CD8-positive, alpha-beta memory T cell (primary cell): ENCODE measurements around the gene ATG4A. TPM values are rescaled to one million over a fixed set of nuclear protein-coding genes. Genes with fewer than 3 reads are reported as not detected.

ENCODE experiments used
- CTCF ChIA-PET: fragments of 350-600 bp; sonication (Branson Sonifier 250); formaldehyde crosslinking; loops from one replicate; lab custom pipeline; 2021; ENCODE audit warnings: antibody characterized with exemption; lab: Charles Lee
- POLR2A ChIA-PET: fragments of 350-600 bp; sonication (Branson Sonifier 250); formaldehyde crosslinking; loops from one replicate; lab custom pipeline; 2021; ENCODE audit warnings: antibody characterized with exemption; lab: Charles Lee
- DNase-seq, 5 donors: peaks; one replicate each; pipeline versions ENCODE4 v3.0.0 to v3.0.0-alpha.2; 2020 to 2022; ENCODE audit warnings: mixed read lengths in 1 of 5
- H3K27ac ChIP-seq: one replicate; pipeline ENCODE4 v1.7.0; 2013; ENCODE audit warnings: low read depth, mild to moderate bottlenecking, low read length, moderate library complexity
- H3K27me3 ChIP-seq: 2 replicates; pipeline ENCODE4 v1.7.0; 2013; ENCODE audit warnings: low read length, mild to moderate bottlenecking; ENCODE audit not compliant: insufficient read depth, poor library complexity, severe bottlenecking
- H3K36me3 ChIP-seq: 2 replicates; pipeline ENCODE4 v1.7.0; 2013; ENCODE audit warnings: mild to moderate bottlenecking, low read length, moderate library complexity; ENCODE audit not compliant: insufficient read depth
- H3K4me1 ChIP-seq: 2 replicates; pipeline ENCODE4 v1.7.0; 2013; ENCODE audit warnings: mild to moderate bottlenecking, low read length, moderate library complexity; ENCODE audit not compliant: insufficient read depth
- H3K4me3 ChIP-seq: 2 replicates; pipeline ENCODE4 v1.7.0; 2013; ENCODE audit warnings: mild to moderate bottlenecking, low read length
- H3K9me3 ChIP-seq: 2 replicates; pipeline ENCODE4 v1.7.0; 2013; ENCODE audit warnings: mild to moderate bottlenecking, low read length
- H3K27ac Mint-ChIP-seq, 8 donors: one replicate each; pipeline ENCODE4 v1.8.0; 2020 to 2021; ENCODE audit warnings: mixed read lengths in 8 of 8, mild to moderate bottlenecking in 6 of 8, inconsistent platforms in 3 of 8, moderate library complexity in 3 of 8
- H3K27me3 Mint-ChIP-seq, 2 donors: one replicate each; pipeline ENCODE4 v1.8.0; 2020 to 2021; ENCODE audit warnings: mixed read lengths in 2 of 2, mild to moderate bottlenecking in 1 of 2, moderate library complexity in 1 of 2
- H3K36me3 Mint-ChIP-seq, 3 donors: one replicate each; pipeline ENCODE4 v1.8.0; 2020 to 2021; ENCODE audit warnings: mixed read lengths in 3 of 3, inconsistent platforms in 1 of 3, mild to moderate bottlenecking in 1 of 3
- H3K4me1 Mint-ChIP-seq, 3 donors: one replicate each; pipeline ENCODE4 v1.8.0; 2020 to 2021; ENCODE audit warnings: mixed read lengths in 3 of 3, inconsistent platforms in 1 of 3, mild to moderate bottlenecking in 1 of 3
- H3K4me3 Mint-ChIP-seq, 7 donors: one replicate each; pipeline ENCODE4 v1.8.0; 2020 to 2021; ENCODE audit warnings: mixed read lengths in 7 of 7, mild to moderate bottlenecking in 6 of 7, moderate library complexity in 4 of 7, inconsistent platforms in 2 of 7
- H3K9me3 Mint-ChIP-seq, 5 donors: one replicate each; pipeline ENCODE4 v1.8.0; 2020 to 2022; ENCODE audit warnings: mixed read lengths in 5 of 5, mild to moderate bottlenecking in 3 of 5, moderate library complexity in 2 of 5, inconsistent platforms in 1 of 5
- polyA plus RNA-seq: library from polyadenylated mRNA; unstranded; fragments of 300-500 nt; fragmentation: Illumina TruSeq; gene quantifications from one replicate; pipeline ENCODE4 v1.2.3, GENCODE V29; 2021
- total RNA-seq, 2 experiments: library from RNA; stranded (reverse); gene quantifications; one replicate each; pipeline ENCODE4 v1.2.3, GENCODE V29; 2021

The ATG4A gene
- total and polyA plus RNA-seq, 3 experiments from 2014 or later: 10.7 to 20.4 (median 10.8) TPM

DNA sequence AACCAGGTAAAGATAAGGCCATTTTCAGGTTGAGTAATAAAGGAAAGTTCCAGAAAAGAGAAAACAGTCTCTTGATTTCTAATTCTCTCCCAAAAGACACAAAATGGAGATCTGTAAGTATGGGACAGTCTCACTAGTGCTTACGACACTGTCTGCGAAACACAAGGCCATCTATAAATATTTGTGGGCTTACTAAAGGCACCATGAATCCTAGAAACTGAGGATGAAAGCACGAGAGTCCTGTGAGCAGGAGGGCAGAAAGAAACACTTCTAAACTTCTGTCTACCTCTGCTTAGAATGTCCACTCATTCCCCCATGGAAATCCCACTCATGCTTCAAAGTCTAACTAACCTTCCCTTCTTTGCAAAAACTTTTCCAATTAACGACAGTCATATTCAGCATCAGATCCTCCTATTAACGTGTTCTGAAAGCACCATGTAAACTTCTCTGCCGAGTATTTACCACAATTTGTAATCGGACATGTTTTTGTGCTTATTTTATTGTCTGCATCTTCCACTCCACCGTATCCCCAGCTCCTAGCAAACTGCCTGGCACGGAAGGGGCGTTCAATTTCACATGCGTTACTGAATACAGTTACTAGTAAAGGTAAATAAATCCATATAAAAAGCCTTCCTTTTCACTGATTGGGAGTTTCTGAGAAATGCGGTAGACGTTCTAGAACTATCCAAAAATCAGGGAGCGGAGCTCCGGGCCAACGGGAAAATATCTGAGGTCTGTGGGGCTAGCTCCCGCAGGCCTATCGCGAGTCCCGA lies 901 bp upstream of the ATG4A start:
- H3K36me3 ChIP-seq: peaks cover 5% of the 10 kb centered on the region
- no peak for DNase-seq

DNA sequence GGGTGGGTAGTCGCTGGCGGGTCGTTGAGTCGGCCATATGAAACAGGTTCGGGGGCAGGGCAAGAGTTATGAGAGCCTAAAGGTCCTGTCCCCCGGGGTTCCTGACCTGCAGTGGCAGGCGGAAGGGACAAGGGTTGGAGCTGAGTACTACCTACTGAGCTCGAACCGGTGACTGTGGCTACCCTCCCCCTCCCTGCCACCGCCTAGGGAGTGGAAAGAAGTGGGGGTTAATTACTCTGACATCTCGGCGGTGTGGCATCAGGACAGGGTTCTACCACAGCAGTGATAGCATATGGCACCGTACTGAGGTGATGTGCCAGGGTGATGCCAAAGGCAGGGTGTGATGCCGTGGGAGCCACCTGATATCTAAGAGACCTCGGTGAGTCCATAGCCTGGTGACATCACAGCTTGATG lies 307 bp downstream of the ATG4A start:
- Mint-ChIP-seq H3K9me3 (no peaks in the 10 kb centered on the region), H3K27me3 (peaks cover 0 to 2% of the 10 kb centered on the region in 2 donors), H3K4me3 (no peak overlapping the region), H3K27ac (no peak overlapping the region), H3K36me3 (peaks cover 0 to 9% (median 0%) of the 10 kb centered on the region in 3 donors), H3K4me1 (peaks cover 11 to 24% (median 13%) of the 10 kb centered on the region in 3 donors)
- H3K9me3 ChIP-seq: no peaks in the 10 kb centered on the region
- no peak for DNase-seq
- H3K27ac ChIP-seq: peak overlapping the region; percentile 86
- peaks cover 5% of the 10 kb centered on the region for H3K36me3 ChIP-seq
- H3K4me3 ChIP-seq: peak overlapping the region; percentile 91
- no peaks in the 10 kb centered on the region for H3K27me3 ChIP-seq
- ChIA-PET CTCF (no interaction called here), POLR2A (no interaction called here)
- H3K4me1 ChIP-seq: peaks cover 4% of the 10 kb centered on the region

More for the DNA sequence above, 901 bp upstream of the ATG4A start:
- Mint-ChIP-seq H3K36me3 (peaks cover 0 to 17% (median 3%) of the 10 kb centered on the region in 3 donors), H3K4me3 (no peak overlapping the region), H3K27ac (no peak overlapping the region), H3K9me3 (no peaks in the 10 kb centered on the region), H3K4me1 (peaks cover 11 to 24% (median 13%) of the 10 kb centered on the region in 3 donors), H3K27me3 (peaks cover 0 to 2% of the 10 kb centered on the region in 2 donors)
- Histone ChIP-seq H3K4me1 (peaks cover 4% of the 10 kb centered on the region), H3K27me3 (no peaks in the 10 kb centered on the region), H3K9me3 (no peaks in the 10 kb centered on the region), H3K4me3 (peak overlapping the region; percentile 91), H3K27ac (peak overlapping the region; percentile 86)
- ChIA-PET POLR2A (no interaction called here), CTCF (no interaction called here)

DNA sequence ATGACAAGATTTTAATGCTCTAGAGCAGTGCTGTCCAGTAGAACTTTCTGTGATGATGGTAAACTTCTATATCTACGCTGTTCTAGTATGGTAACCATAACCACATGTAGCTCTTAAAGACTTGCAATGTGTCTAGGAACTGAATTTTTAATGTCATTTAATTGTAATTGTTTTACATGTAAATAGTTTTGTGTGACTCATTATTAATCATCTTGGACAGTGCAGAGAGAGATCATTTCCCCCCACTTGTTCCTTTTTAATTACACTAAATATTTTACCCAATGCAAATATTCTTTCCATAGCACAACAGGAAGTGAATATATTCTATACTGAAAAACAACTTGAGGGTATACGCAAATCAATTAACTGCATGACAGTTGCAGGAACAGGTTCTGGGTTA lies 5.8 kb downstream of the ATG4A start:
- Mint-ChIP-seq H3K4me3 (no peak overlapping the region), H3K4me1 (peaks cover 2 to 15% (median 6%) of the 10 kb centered on the region in 3 donors)
- CTCF ChIA-PET: no interaction called here

GRCh38 chrX:108105473-108105872 lies 13.9 kb downstream of the ATG4A start:
- ChIA-PET POLR2A (no interaction called here), CTCF (no interaction called here)
- Mint-ChIP-seq H3K9me3 (no peaks in the 10 kb centered on the region), H3K36me3 (no peaks in the 10 kb centered on the region), H3K4me3 (no peak overlapping the region), H3K4me1 (peaks cover 0 to 11% (median 3%) of the 10 kb centered on the region in 3 donors), H3K27ac (no peak overlapping the region), H3K27me3 (peaks cover 0 to 8% of the 10 kb centered on the region in 2 donors)
- no peak overlapping the region for H3K27ac ChIP-seq
- no peak for DNase-seq
- no peaks in the 10 kb centered on the region for H3K9me3 ChIP-seq
- H3K27me3 ChIP-seq: no peaks in the 10 kb centered on the region
- no peaks in the 10 kb centered on the region for H3K4me1 ChIP-seq
- H3K4me3 ChIP-seq: no peak overlapping the region
- no peaks in the 10 kb centered on the region for H3K36me3 ChIP-seq

More for the DNA sequence above, 5.8 kb downstream of the ATG4A start:
- Mint-ChIP-seq H3K27me3 (peaks cover 0 to 3% of the 10 kb centered on the region in 2 donors), H3K27ac (no peak overlapping the region), H3K36me3 (no peaks in the 10 kb centered on the region), H3K9me3 (no peaks in the 10 kb centered on the region)
- Histone ChIP-seq H3K36me3 (no peaks in the 10 kb centered on the region), H3K27ac (no peak overlapping the region), H3K27me3 (no peaks in the 10 kb centered on the region), H3K9me3 (no peaks in the 10 kb centered on the region), H3K4me3 (no peak overlapping the region), H3K4me1 (no peaks in the 10 kb centered on the region)
- no peak for DNase-seq
- POLR2A ChIA-PET: no interaction called here

GRCh38 chrX:108114541-108114940 lies 23.0 kb downstream of the ATG4A start:
- POLR2A ChIA-PET: no interaction called here
- Mint-ChIP-seq H3K27me3 (peaks cover 0 to 4% of the 10 kb centered on the region in 2 donors), H3K27ac (no peak overlapping the region), H3K4me3 (no peak overlapping the region), H3K4me1 (peaks cover 0 to 14% (median 3%) of the 10 kb centered on the region in 3 donors), H3K9me3 (no peaks in the 10 kb centered on the region), H3K36me3 (peaks cover 0 to 3% (median 2%) of the 10 kb centered on the region in 3 donors)
- Histone ChIP-seq H3K4me3 (no peak overlapping the region), H3K9me3 (no peaks in the 10 kb centered on the region), H3K27ac (no peak overlapping the region), H3K27me3 (no peaks in the 10 kb centered on the region), H3K4me1 (no peaks in the 10 kb centered on the region), H3K36me3 (no peaks in the 10 kb centered on the region)
- no peak for DNase-seq
- CTCF ChIA-PET: no interaction called here

- H3K9me3 Mint-ChIP-seq: no peaks in the 10 kb centered on the region
- no peak for DNase-seq
- peaks cover 0 to 2% of the 10 kb centered on the region in 2 donors for H3K27me3 Mint-ChIP-seq
- Histone ChIP-seq H3K4me1 (no peaks in the 10 kb centered on the region), H3K27ac (no peak overlapping the region), H3K27me3 (no peaks in the 10 kb centered on the region), H3K9me3 (no peaks in the 10 kb centered on the region), H3K4me3 (no peak overlapping the region), H3K36me3 (no peaks in the 10 kb centered on the region)
- no peak overlapping the region for H3K4me3 Mint-ChIP-seq
- peaks cover 0 to 3% (median 2%) of the 10 kb centered on the region in 3 donors for H3K36me3 Mint-ChIP-seq
- ChIA-PET CTCF (no interaction called here), POLR2A (no interaction called here)
- H3K4me1 Mint-ChIP-seq: peaks cover 0 to 14% (median 3%) of the 10 kb centered on the region in 3 donors
- H3K27ac Mint-ChIP-seq: no peak overlapping the region
Measured at GRCh38 chrX:108117988-108118387, 26.4 kb downstream of the ATG4A start.

DNA sequence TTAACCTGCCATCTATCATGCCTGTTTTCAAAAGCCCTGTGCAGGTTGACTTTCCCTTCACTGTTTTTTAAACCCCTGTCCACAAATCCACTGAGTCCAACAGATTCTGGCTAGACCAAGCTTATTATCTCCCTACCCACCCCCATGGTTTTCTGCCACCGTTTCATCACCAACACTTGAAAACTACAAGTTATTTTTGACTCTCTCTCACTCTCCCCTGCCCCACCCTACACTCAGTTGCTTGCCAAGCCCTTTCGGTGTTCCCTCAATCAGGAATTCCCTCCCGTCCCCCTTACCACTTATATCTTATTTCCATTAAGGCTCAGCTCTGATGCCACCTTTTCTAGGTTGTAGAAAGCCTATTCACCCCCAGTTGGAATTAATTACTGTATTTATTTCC lies 29.7 kb downstream of the ATG4A start:
- Histone ChIP-seq H3K4me3 (no peak overlapping the region), H3K36me3 (no peaks in the 10 kb centered on the region), H3K9me3 (no peaks in the 10 kb centered on the region), H3K4me1 (no peaks in the 10 kb centered on the region), H3K27me3 (no peaks in the 10 kb centered on the region), H3K27ac (no peak overlapping the region)
- no peak for DNase-seq
- Mint-ChIP-seq H3K27me3 (peaks cover 0 to 4% of the 10 kb centered on the region in 2 donors), H3K36me3 (peaks cover 0 to 9% (median 2%) of the 10 kb centered on the region in 3 donors), H3K9me3 (no peaks in the 10 kb centered on the region), H3K4me1 (no peaks in the 10 kb centered on the region), H3K4me3 (no peak overlapping the region), H3K27ac (peak overlapping the region in 1 of 8 donors; percentile 32)
- ChIA-PET CTCF (no interaction called here), POLR2A (no interaction called here)

GRCh38 chrX:108122748-108123147 lies 31.2 kb downstream of the ATG4A start:
- Mint-ChIP-seq H3K4me3 (no peak overlapping the region), H3K4me1 (no peaks in the 10 kb centered on the region), H3K36me3 (peaks cover 0 to 21% (median 2%) of the 10 kb centered on the region in 3 donors), H3K9me3 (no peaks in the 10 kb centered on the region), H3K27ac (no peak overlapping the region), H3K27me3 (peaks cover 0 to 4% of the 10 kb centered on the region in 2 donors)
- DNase-seq: no peak
- ChIA-PET POLR2A (no interaction called here), CTCF (no interaction called here)
- Histone ChIP-seq H3K27ac (no peak overlapping the region), H3K27me3 (no peaks in the 10 kb centered on the region), H3K9me3 (no peaks in the 10 kb centered on the region), H3K4me1 (no peaks in the 10 kb centered on the region), H3K4me3 (no peak overlapping the region), H3K36me3 (no peaks in the 10 kb centered on the region)
